PC-9 (cell line): ENCODE measurements around the gene HDAC11.

ENCODE experiments used
- EZH2 ChIP-seq: fragments of 200-600 bp; sonication (generic); IDR thresholded peaks from 2 replicates; pipeline ENCODE4 v1.8.0; 2017; ENCODE audit warnings: antibody characterized with exemption, low read depth
- TF ChIP-seq, protein P1 (sequence below): fragments of 200-600 bp; sonication (generic); conservative IDR thresholded peaks from 2 replicates; pipeline ENCODE4 v1.6.1; 2017; ENCODE audit warnings: mixed run types, antibody characterized with exemption, mild to moderate bottlenecking, moderate library complexity

- TF ChIP-seq, protein P1, sequence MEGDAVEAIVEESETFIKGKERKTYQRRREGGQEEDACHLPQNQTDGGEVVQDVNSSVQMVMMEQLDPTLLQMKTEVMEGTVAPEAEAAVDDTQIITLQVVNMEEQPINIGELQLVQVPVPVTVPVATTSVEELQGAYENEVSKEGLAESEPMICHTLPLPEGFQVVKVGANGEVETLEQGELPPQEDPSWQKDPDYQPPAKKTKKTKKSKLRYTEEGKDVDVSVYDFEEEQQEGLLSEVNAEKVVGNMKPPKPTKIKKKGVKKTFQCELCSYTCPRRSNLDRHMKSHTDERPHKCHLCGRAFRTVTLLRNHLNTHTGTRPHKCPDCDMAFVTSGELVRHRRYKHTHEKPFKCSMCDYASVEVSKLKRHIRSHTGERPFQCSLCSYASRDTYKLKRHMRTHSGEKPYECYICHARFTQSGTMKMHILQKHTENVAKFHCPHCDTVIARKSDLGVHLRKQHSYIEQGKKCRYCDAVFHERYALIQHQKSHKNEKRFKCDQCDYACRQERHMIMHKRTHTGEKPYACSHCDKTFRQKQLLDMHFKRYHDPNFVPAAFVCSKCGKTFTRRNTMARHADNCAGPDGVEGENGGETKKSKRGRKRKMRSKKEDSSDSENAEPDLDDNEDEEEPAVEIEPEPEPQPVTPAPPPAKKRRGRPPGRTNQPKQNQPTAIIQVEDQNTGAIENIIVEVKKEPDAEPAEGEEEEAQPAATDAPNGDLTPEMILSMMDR: no peak
- TF ChIP-seq EZH2: no peak
Measured at GRCh38 chr3:13530241-13531009, 50.3 kb downstream of the HDAC11 start.
